IgD-negative memory B cell (primary cell): Measurements from ENCODE around the gene PARD3. TPM values are rescaled to one million over a fixed set of nuclear protein-coding genes. Genes with fewer than 3 reads are reported as not detected.
A peak's percentile ranks its signal among the peaks of the same experiment; 100 is the strongest.

ENCODE experiments used
- H3K27ac Mint-ChIP-seq, 3 donors: one replicate each; pipeline ENCODE4 v1.8.0; 2020 to 2022; ENCODE audit warnings: mild to moderate bottlenecking in 3 of 3, mixed read lengths in 3 of 3, moderate library complexity in 1 of 3
- H3K27me3 Mint-ChIP-seq: one replicate; pipeline ENCODE4 v1.8.0; 2021; ENCODE audit warnings: mixed read lengths
- H3K36me3 Mint-ChIP-seq: one replicate; pipeline ENCODE4 v1.8.0; 2020; ENCODE audit warnings: mild to moderate bottlenecking, mixed read lengths
- H3K4me1 Mint-ChIP-seq, 3 donors: one replicate each; pipeline ENCODE4 v1.8.0; 2020 to 2022; ENCODE audit warnings: mixed read lengths in 3 of 3, mild to moderate bottlenecking in 1 of 3
- H3K4me3 Mint-ChIP-seq, 4 donors: one replicate each; pipeline ENCODE4 v1.8.0; 2020 to 2022; ENCODE audit warnings: mild to moderate bottlenecking in 4 of 4, mixed read lengths in 4 of 4, moderate library complexity in 3 of 4
- H3K9me3 Mint-ChIP-seq, 3 donors: one replicate each; pipeline ENCODE4 v1.8.0; 2020 to 2021; ENCODE audit warnings: mixed read lengths in 3 of 3, mild to moderate bottlenecking in 1 of 3
- polyA plus RNA-seq: library from polyadenylated mRNA; unstranded; fragments of 300-500 nt; fragmentation: Illumina TruSeq; gene quantifications from one replicate; pipeline ENCODE4 v1.2.3, GENCODE V29; 2021

Gene PARD3
- polyA plus RNA-seq, 1 donor from 2014 or later, result not detected

DNA sequence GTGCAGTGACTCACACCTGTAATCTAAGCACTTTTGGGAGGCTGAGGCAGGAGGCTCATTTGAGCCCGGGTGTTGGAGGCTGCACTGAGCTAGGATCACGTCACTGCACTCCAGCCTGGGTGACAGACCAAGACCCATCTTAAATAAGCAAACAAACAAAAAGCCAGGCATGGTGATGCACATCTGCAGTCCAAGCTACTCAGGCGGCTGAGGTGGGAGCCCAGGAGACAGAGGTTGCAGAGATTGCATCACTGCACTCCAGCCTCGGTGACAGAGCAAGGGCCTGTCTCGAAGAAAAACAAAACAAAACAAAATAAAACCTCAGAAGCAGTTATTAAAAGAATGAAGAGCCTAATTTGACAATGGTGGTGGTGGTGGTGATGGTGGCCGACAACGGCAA lies 132.5 kb downstream of the PARD3 start:
- H3K27ac Mint-ChIP-seq, result no peak overlapping the region
- no peaks in the 10 kb centered on the region for H3K36me3 Mint-ChIP-seq
- H3K4me1 Mint-ChIP-seq, result no peaks in the 10 kb centered on the region
- H3K4me3 Mint-ChIP-seq, result no peak overlapping the region
- peaks cover 3% of the 10 kb centered on the region for H3K27me3 Mint-ChIP-seq
- H3K9me3 Mint-ChIP-seq, result no peaks in the 10 kb centered on the region

GRCh38 chr10:34681933-34682332 lies 133.2 kb downstream of the PARD3 start:
- Mint-ChIP-seq H3K36me3 (no peaks in the 10 kb centered on the region), H3K27ac (no peak overlapping the region), H3K4me3 (no peak overlapping the region), H3K9me3 (no peaks in the 10 kb centered on the region), H3K27me3 (peaks cover 3% of the 10 kb centered on the region), H3K4me1 (no peaks in the 10 kb centered on the region)

DNA sequence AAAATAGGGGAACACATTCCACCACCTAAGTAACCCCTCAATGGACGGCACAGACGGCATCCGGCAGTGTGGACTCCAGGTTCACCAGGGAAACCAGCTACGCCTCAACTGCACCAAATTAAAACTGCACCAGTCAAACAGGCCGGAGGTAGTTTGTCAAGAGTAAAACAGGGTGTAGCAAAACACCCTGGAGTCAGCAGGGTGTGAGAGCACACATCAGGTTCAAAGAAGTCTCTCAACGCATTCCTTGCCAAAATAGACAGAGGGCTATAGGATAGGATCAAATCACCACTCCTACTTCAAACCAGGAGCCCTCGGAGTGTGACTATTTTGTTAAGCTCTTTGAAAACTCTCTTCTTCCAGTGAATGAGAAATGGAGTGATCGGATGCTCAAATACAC lies 135.9 kb downstream of the PARD3 start:
- Mint-ChIP-seq H3K27ac (no peak overlapping the region), H3K9me3 (no peaks in the 10 kb centered on the region), H3K4me3 (no peak overlapping the region), H3K27me3 (peaks cover 3% of the 10 kb centered on the region), H3K36me3 (no peaks in the 10 kb centered on the region), H3K4me1 (no peaks in the 10 kb centered on the region)

DNA sequence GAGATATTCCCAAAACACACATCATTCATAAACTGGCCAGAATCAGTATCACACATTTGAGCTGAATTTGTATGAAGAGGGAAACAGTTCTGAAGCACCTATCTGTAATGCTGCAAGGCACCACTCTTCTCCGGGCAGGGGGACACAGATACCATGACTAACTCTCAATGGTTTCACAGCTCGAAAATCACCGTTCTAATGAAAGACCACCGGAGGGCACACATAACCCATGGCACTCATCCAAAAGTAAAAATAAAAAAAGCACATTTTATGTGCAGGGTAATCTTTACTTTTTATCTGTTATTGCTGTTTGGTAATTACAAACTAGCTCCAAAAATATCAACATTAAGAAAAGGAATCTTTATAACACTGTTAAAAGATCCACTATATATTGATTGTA lies 137.5 kb downstream of the PARD3 start:
- H3K4me3 Mint-ChIP-seq, result no peak overlapping the region
- H3K27ac Mint-ChIP-seq, result no peak overlapping the region
- H3K36me3 Mint-ChIP-seq, result no peaks in the 10 kb centered on the region
- H3K27me3 Mint-ChIP-seq, result peaks cover 6% of the 10 kb centered on the region
- H3K4me1 Mint-ChIP-seq, result no peaks in the 10 kb centered on the region
- no peaks in the 10 kb centered on the region for H3K9me3 Mint-ChIP-seq

- Mint-ChIP-seq H3K4me3 (no peak overlapping the region), H3K4me1 (no peaks in the 10 kb centered on the region), H3K36me3 (no peaks in the 10 kb centered on the region), H3K27ac (no peak overlapping the region), H3K9me3 (no peaks in the 10 kb centered on the region), H3K27me3 (peaks cover 6% of the 10 kb centered on the region)
Measured at GRCh38 chr10:34677132-34677531, 138.0 kb downstream of the PARD3 start.

GRCh38 chr10:34674176-34674575 lies 140.9 kb downstream of the PARD3 start:
- H3K4me3 Mint-ChIP-seq, result no peak overlapping the region
- H3K27me3 Mint-ChIP-seq, result peaks cover 6% of the 10 kb centered on the region
- no peaks in the 10 kb centered on the region for H3K36me3 Mint-ChIP-seq
- H3K27ac Mint-ChIP-seq, result no peak overlapping the region
- no peaks in the 10 kb centered on the region for H3K4me1 Mint-ChIP-seq
- peaks cover 0 to under 1% (median 0%) of the 10 kb centered on the region in 3 donors for H3K9me3 Mint-ChIP-seq

DNA sequence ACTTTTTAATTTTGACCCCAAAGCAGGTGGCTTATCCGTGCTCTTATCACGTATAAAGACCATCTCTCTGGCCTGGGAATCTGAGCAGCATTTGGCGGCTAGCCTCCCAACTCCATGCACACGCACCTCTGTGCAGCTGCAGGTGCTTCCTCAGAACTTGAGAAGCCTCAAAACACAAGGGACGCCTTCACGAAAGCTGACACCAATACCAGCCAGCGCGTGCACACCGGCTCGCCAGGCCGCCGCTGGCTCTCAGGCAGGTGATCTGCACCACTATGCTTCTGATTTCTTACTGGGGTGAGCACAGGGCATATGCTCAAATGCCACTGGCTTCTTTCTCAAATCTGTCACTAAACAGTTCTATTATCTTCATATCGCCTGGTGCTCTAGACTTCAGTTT lies 145.0 kb downstream of the PARD3 start:
- Mint-ChIP-seq H3K36me3 (no peaks in the 10 kb centered on the region), H3K27me3 (peaks cover 3% of the 10 kb centered on the region), H3K27ac (no peak overlapping the region), H3K9me3 (peaks cover 0 to 3% (median 0%) of the 10 kb centered on the region in 3 donors), H3K4me3 (no peak overlapping the region), H3K4me1 (no peaks in the 10 kb centered on the region)

DNA sequence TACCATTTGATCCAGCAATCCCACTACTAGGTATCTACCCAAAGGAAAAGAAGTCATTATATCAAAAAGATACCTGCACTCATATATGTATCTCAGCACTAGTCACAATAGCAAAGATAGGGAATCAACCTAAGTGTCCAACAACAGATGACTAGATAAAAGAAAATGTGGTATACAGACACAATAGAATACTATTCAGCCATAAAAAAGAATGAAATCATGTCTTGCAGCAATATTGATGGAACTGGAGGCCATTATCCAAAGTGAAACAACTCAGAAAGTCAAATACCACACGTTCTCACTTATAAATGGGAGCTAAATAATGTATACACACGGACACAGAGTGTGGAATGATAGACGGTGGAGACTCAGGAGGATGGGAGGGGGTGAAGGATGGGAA lies 146.0 kb downstream of the PARD3 start:
- H3K27me3 Mint-ChIP-seq, result peaks cover 3% of the 10 kb centered on the region
- H3K4me1 Mint-ChIP-seq, result no peaks in the 10 kb centered on the region
- no peak overlapping the region for H3K27ac Mint-ChIP-seq
- H3K36me3 Mint-ChIP-seq, result no peaks in the 10 kb centered on the region
- no peak overlapping the region for H3K4me3 Mint-ChIP-seq
- H3K9me3 Mint-ChIP-seq, result peaks cover 0 to 3% (median 0%) of the 10 kb centered on the region in 3 donors

GRCh38 chr10:34667177-34667576 lies 147.9 kb downstream of the PARD3 start:
- Mint-ChIP-seq H3K36me3 (no peaks in the 10 kb centered on the region), H3K27me3 (no peaks in the 10 kb centered on the region), H3K4me3 (no peak overlapping the region), H3K27ac (no peak overlapping the region), H3K4me1 (no peaks in the 10 kb centered on the region), H3K9me3 (peaks cover 0 to 3% (median 0%) of the 10 kb centered on the region in 3 donors)

- Mint-ChIP-seq H3K9me3 (peaks cover 0 to 3% (median 0%) of the 10 kb centered on the region in 3 donors), H3K27ac (no peak overlapping the region), H3K36me3 (no peaks in the 10 kb centered on the region), H3K4me3 (peak overlapping the region in 1 of 4 donors; percentile 47), H3K4me1 (no peaks in the 10 kb centered on the region), H3K27me3 (no peaks in the 10 kb centered on the region)
Measured at GRCh38 chr10:34666008-34666704, 148.9 kb downstream of the PARD3 start.

DNA sequence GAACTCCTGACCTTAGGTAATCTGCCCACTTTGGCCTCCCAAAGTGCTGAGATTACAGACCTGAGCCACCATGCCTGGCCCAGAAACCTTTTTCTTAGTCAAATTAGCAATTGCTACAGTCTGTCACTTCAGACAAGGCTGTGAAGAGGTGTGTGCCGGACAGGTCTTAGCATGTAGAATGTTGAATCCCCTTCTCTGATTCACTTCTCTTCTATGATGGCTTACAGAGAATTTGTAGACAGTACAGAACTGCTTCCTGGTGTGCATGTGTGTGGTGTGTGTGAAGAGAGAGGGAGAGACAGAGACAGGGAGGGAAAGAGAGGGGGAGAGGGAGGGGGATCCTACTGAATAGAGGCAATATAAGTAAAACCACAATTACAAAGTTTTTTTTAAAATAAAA lies 150.4 kb downstream of the PARD3 start:
- H3K4me1 Mint-ChIP-seq, result no peaks in the 10 kb centered on the region
- no peaks in the 10 kb centered on the region for H3K27me3 Mint-ChIP-seq
- H3K27ac Mint-ChIP-seq, result no peak overlapping the region
- H3K36me3 Mint-ChIP-seq, result no peaks in the 10 kb centered on the region
- peaks cover 0 to 3% (median 0%) of the 10 kb centered on the region in 3 donors for H3K9me3 Mint-ChIP-seq
- H3K4me3 Mint-ChIP-seq, result no peak overlapping the region

GRCh38 chr10:34661580-34661979 lies 153.5 kb downstream of the PARD3 start:
- Mint-ChIP-seq H3K27ac (no peak overlapping the region), H3K9me3 (no peaks in the 10 kb centered on the region), H3K4me3 (no peak overlapping the region), H3K4me1 (no peaks in the 10 kb centered on the region), H3K36me3 (no peaks in the 10 kb centered on the region), H3K27me3 (no peaks in the 10 kb centered on the region)

- H3K9me3 Mint-ChIP-seq, result no peaks in the 10 kb centered on the region
- no peaks in the 10 kb centered on the region for H3K36me3 Mint-ChIP-seq
- no peak overlapping the region for H3K4me3 Mint-ChIP-seq
- H3K27ac Mint-ChIP-seq, result no peak overlapping the region
- no peaks in the 10 kb centered on the region for H3K27me3 Mint-ChIP-seq
- H3K4me1 Mint-ChIP-seq, result no peaks in the 10 kb centered on the region
Measured at GRCh38 chr10:34658934-34659333, 156.2 kb downstream of the PARD3 start.

DNA sequence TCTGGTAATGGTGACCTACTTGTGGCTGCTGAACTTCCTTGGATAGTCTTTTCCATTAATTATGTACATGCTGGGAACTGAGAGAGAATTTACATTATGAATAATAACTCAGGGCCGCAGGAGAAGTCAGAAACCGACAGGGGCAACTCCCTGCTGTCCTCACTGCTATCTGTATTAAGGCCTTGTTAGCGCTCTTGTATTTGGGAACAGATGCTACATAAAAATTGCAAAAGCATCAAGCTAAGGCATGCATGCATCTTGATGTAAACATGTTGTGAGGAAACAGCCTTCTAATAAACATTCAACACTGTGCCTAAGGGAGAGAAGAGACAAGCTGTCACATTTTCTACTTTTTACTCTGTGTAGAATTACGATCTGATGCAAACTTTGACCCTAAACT lies 158.4 kb downstream of the PARD3 start:
- no peak overlapping the region for H3K4me3 Mint-ChIP-seq
- H3K36me3 Mint-ChIP-seq, result no peaks in the 10 kb centered on the region
- no peak overlapping the region for H3K27ac Mint-ChIP-seq
- H3K4me1 Mint-ChIP-seq, result no peaks in the 10 kb centered on the region
- no peaks in the 10 kb centered on the region for H3K9me3 Mint-ChIP-seq
- no peaks in the 10 kb centered on the region for H3K27me3 Mint-ChIP-seq

DNA sequence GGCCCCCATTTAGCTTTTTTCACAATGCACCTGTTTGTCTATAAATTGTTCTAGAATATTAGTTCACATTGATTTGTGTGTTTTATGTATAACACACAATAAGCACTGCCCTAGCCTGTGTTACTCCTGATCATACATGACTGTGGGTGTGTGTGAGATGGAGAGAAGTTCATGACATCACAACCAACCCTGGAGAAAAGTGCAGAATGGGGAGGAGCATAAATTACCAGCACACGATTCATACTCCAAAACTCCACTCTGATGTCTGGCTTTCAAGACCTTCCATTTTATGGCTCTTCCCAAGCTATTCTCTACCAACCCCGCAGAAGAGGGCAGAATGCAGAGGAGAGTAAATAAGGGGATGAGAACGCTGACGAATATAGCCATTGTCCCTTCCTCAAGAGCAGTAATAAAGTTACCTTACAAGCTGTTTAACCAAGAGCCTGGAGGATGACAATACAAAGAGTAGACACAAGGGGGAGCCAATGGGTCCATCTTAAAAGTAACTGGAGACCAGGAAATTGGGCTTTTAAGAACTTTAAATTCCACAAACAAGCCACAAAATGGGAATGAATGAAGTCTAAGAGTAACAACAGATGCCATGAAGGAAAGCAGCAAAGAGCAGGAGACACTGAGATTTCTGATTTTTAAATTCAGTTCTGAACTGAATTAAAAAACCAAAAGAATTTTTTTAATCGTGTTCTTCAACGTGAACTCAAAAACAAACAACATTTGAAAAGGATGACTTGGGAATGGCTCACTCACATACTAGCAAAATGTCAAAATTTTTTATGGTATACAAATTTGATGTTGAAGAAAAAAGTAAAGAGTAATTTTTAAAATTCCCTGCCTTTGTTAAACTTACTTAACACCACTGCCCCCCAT lies 159.6 kb downstream of the PARD3 start:
- Mint-ChIP-seq H3K27ac (no peak overlapping the region), H3K9me3 (no peaks in the 10 kb centered on the region), H3K4me3 (no peak overlapping the region), H3K27me3 (no peaks in the 10 kb centered on the region), H3K36me3 (no peaks in the 10 kb centered on the region), H3K4me1 (no peaks in the 10 kb centered on the region)

- Mint-ChIP-seq H3K27me3 (no peaks in the 10 kb centered on the region), H3K27ac (no peak overlapping the region), H3K9me3 (no peaks in the 10 kb centered on the region), H3K4me1 (no peaks in the 10 kb centered on the region), H3K36me3 (no peaks in the 10 kb centered on the region), H3K4me3 (no peak overlapping the region)
Measured at GRCh38 chr10:34654211-34654610, 160.9 kb downstream of the PARD3 start.
